Panc1 (cell line): ENCODE data around the gene MTHFD1L. TPM values are rescaled to one million over a fixed set of nuclear protein-coding genes. Genes with fewer than 3 reads are reported as not detected.

Source experiments
- ATAC-seq: fragments of 200-7000 bp; cut with Tn5 transposase; 2 replicates; pipeline ENCODE4 v1.9.1; 2020; ENCODE audit warnings: mild to moderate bottlenecking, moderate library complexity
- BruUV-seq: library from RNA; stranded (reverse); fragments of 400-500 nt; replicated peaks from 2 replicates; lab custom pipeline; 2021; lab: Mats Ljungman, UMichigan
- CTCF ChIA-PET: fragments of 300-600 bp; sonication (Branson Sonifier 250); formaldehyde crosslinking; loops from one replicate; lab custom pipeline; 2022; ENCODE audit warnings: antibody characterized with exemption; lab: Charles Lee
- POLR2A ChIA-PET: fragments of 300-600 bp; sonication (Branson Sonifier 250); formaldehyde crosslinking; loops from one replicate; lab custom pipeline; 2022; ENCODE audit warnings: antibody characterized with exemption; lab: Charles Lee
- DNase-seq: peaks from one replicate; pipeline ENCODE4 v3.0.0-alpha.2; 2010; ENCODE audit warnings: low read depth, low spot score
- H3K27ac ChIP-seq: 2 replicates; pipeline ENCODE4 v1.5.1; 2011; ENCODE audit warnings: mild to moderate bottlenecking, low read length, inconsistent platforms
- H3K27me3 ChIP-seq: fragments of 200-500 bp; sonication (Bioruptor generic); 2 replicates; pipeline ENCODE4 v1.6.0; 2014; ENCODE audit warnings: low read length, inconsistent platforms; ENCODE audit not compliant: control insufficient read depth, insufficient read depth
- H3K36me3 ChIP-seq: fragments of 200-500 bp; sonication (Bioruptor generic); 2 replicates; pipeline ENCODE4 v1.5.1; 2014; ENCODE audit warnings: inconsistent platforms, mild to moderate bottlenecking, low read length, moderate library complexity; ENCODE audit not compliant: control insufficient read depth, insufficient read depth
- H3K4me1 ChIP-seq: 2 replicates; pipeline ENCODE4 v1.5.1; 2011; ENCODE audit warnings: inconsistent platforms, mild to moderate bottlenecking, low read length, moderate library complexity; ENCODE audit not compliant: control insufficient read depth, insufficient read depth
- H3K4me3 ChIP-seq, 2 experiments: 2 replicates each; pipeline ENCODE4 v1.5.1; 2011 to 2012; ENCODE audit warnings: low read depth in 2 of 2, low read length in 2 of 2, mild to moderate bottlenecking in 2 of 2, inconsistent platforms in 1 of 2, moderate library complexity in 1 of 2
- H3K9me3 ChIP-seq: fragments of 200-500 bp; sonication (Bioruptor generic); 2 replicates; pipeline ENCODE4 v1.5.1; 2014; ENCODE audit warnings: low read depth, mild to moderate bottlenecking, inconsistent platforms, low read length, moderate library complexity; ENCODE audit not compliant: control insufficient read depth, insufficient read depth
- CTCF ChIP-seq: fragments of 450-650 bp; IDR thresholded peaks from 2 replicates; pipeline ENCODE4 v1.5.1; 2017; ENCODE audit warnings: mild to moderate bottlenecking
- POLR2AphosphoS5 ChIP-seq: IDR thresholded peaks from 2 replicates; pipeline ENCODE4 v1.6.1; 2012; ENCODE audit warnings: mild to moderate bottlenecking, low read depth, low read length, moderate library complexity
- REST ChIP-seq, 2 experiments: IDR thresholded peaks; 2 replicates each; pipeline ENCODE4 v1.6.1; 2011 to 2012; ENCODE audit warnings: low read depth in 2 of 2, control low read depth in 1 of 2, low read length in 1 of 2, mild to moderate bottlenecking in 1 of 2, moderate library complexity in 1 of 2; ENCODE audit not compliant: insufficient read depth in 1 of 2
- SIN3A ChIP-seq: IDR thresholded peaks from 2 replicates; pipeline ENCODE4 v1.6.1; 2012; ENCODE audit warnings: low read depth, mild to moderate bottlenecking, low read length, moderate library complexity, borderline replicate concordance; ENCODE audit not compliant: insufficient read depth
- TCF7L2 ChIP-seq: IDR thresholded peaks from 2 replicates; pipeline ENCODE4 v1.6.1; 2011; ENCODE audit warnings: mild to moderate bottlenecking, low read depth, low read length, inconsistent platforms
- in situ Hi-C: cut with HindIII; loops from 2 replicates; pipeline ENCODE4 v1.10.0; 2016; ENCODE audit warnings: low sequenced_read_pairs, low pct_unique_long_range_greater_than_20kb
- intact Hi-C: fragments of 100-400 bp; cut with micrococcal nuclease; formaldehyde crosslinking; loops from one replicate; pipeline ENCODE4 v1.10.0; 2022; ENCODE audit not compliant: unreplicated experiment
- total RNA-seq: library from RNA; stranded (reverse); gene quantifications from one replicate; pipeline ENCODE4 v1.2.1, GENCODE V29; 2021; ENCODE audit not compliant: unreplicated experiment

Gene MTHFD1L
- total RNA-seq, 1 experiment from 2014 or later, result 76.2 TPM

GRCh38 chr6:151002491-151002935 is 137.0 kb downstream of the MTHFD1L start:
- no peak for ATAC-seq
- no peak for TF ChIP-seq REST (IDR thresholded peaks at IDR 0.05; ENCODE audit: insufficient read depth in 1 of 2, low read depth in 2 of 2, low read length in 1 of 2)
- TF ChIP-seq POLR2AphosphoS5, result 0 out of 2 replicates have a peak, but pooled peaks have one; percentile 20
- ChIA-PET CTCF (no interaction called here), POLR2A (no interaction called here)
- BruUV-seq, result no TSS peak
- H3K27ac ChIP-seq, result no peak overlapping the region
- no peaks in the 10 kb centered on the region for H3K27me3 ChIP-seq
- in situ Hi-C loops (no loop called here), intact Hi-C loops (no loop called here)
- no peak overlapping the region for H3K4me3 ChIP-seq
- H3K9me3 ChIP-seq, result no peaks in the 10 kb centered on the region
- H3K4me1 ChIP-seq, result peaks cover 21% of the 10 kb centered on the region
- DNase-seq, result no peak
- H3K36me3 ChIP-seq, result no peaks in the 10 kb centered on the region

GRCh38 chr6:151004383-151005024 is 139.0 kb downstream of the MTHFD1L start:
- peaks cover 21% of the 10 kb centered on the region for H3K4me1 ChIP-seq
- peak overlapping the region; percentile 77 for H3K27ac ChIP-seq
- TF ChIP-seq TCF7L2 (0 out of 2 replicates have a peak, but pooled peaks have one; percentile 23), REST (IDR thresholded peaks at IDR 0.05; ENCODE audit: insufficient read depth in 1 of 2, low read depth in 2 of 2, low read length in 1 of 2) (no peak), CTCF (no peak), POLR2AphosphoS5 (peak; percentile 74; the same call in 1 of the 2 replicates), SIN3A (no peak)
- in situ Hi-C loops (no loop called here), intact Hi-C loops (no loop called here)
- ATAC-seq (peak; percentile 91), DNase-seq (peak; percentile 87)
- H3K36me3 ChIP-seq, result no peaks in the 10 kb centered on the region
- ChIA-PET CTCF (interaction anchor here (1.2 to 3.2 kb wide), 3 partner anchors 10 to 320 kb away, joined by 3 to 9 read pairs (median 6); no protein-coding TSS in a partner anchor), POLR2A (interaction anchor here (0.5 to 0.6 kb wide), 3 partner anchors 64 to 141 kb away, joined by 3 to 12 read pairs (median 5); no protein-coding TSS in a partner anchor)
- H3K27me3 ChIP-seq, result no peaks in the 10 kb centered on the region
- BruUV-seq, result no TSS peak
- H3K9me3 ChIP-seq, result no peaks in the 10 kb centered on the region
- no peak overlapping the region for H3K4me3 ChIP-seq
